Esophagus muscularis mucosa (tissue), 4 donors: ENCODE results near the gene AP1B1. TPM values are rescaled to one million over a fixed set of nuclear protein-coding genes. Genes with fewer than 3 reads are reported as not detected.
"Not testable (repeated sequence)": the region's sequence is repeated elsewhere in the genome, so short reads cannot be mapped to it uniquely, and the experiment has no call there.

Experiments
- DNase-seq: peaks from one replicate; pipeline ENCODE4 v3.0.0-alpha.2; 2017; ENCODE audit errors: extremely low spot score
- H3K27ac ChIP-seq, 4 donors: fragments of 200-600 bp; sonication (generic); replicated peaks in 1 of 4; 1 replicate in 3 of 4; 2 replicates in 1 of 4; pipeline ENCODE4 v1.5.1; 2016 to 2019; ENCODE audit warnings: mild to moderate bottlenecking in 1 of 4
- H3K27me3 ChIP-seq, 4 donors: fragments of 200-600 bp; sonication (generic); one replicate each; pipeline versions ENCODE4 v1.5.1 to v1.6.0; 2016 to 2019
- H3K36me3 ChIP-seq, 4 donors: fragments of 200-600 bp; sonication (generic); one replicate each; pipeline ENCODE4 v1.5.1; 2016 to 2019
- H3K4me1 ChIP-seq, 4 donors: fragments of 200-600 bp; sonication (generic); one replicate each; pipeline ENCODE4 v1.5.1; 2016 to 2019
- H3K4me3 ChIP-seq, 4 donors: fragments of 200-600 bp; sonication (generic); 1 replicate in 2 of 4; 2 replicates in 2 of 4; pipeline ENCODE4 v1.5.1; 2016 to 2019; ENCODE audit warnings: mild to moderate bottlenecking in 4 of 4, moderate library complexity in 1 of 4
- H3K9me3 ChIP-seq, 4 donors: fragments of 200-600 bp; sonication (generic); 1 replicate in 3 of 4; 2 replicates in 1 of 4; pipeline ENCODE4 v1.5.1; 2016 to 2019
- EP300 ChIP-seq: sonication (generic); formaldehyde crosslinking; IDR thresholded peaks from one replicate; pipeline ENCODE4 v1.6.1; 2017; ENCODE audit warnings: antibody characterized with exemption
- POLR2A ChIP-seq: fragments of 450-650 bp; IDR thresholded peaks from one replicate; pipeline ENCODE4 v1.6.1; 2017; ENCODE audit warnings: antibody characterized with exemption, moderate library complexity, mild to moderate bottlenecking, low read depth
- POLR2AphosphoS5 ChIP-seq, 2 donors: sonication (generic); formaldehyde crosslinking; IDR thresholded peaks; one replicate each; pipeline ENCODE4 v1.6.1; 2017; ENCODE audit warnings: antibody characterized with exemption in 2 of 2
- WGBS: methylation state at CpG from one replicate; pipeline ENCODE4 v1.1.5; 2018; 5-methylcytosine and 5-hydroxymethylcytosine counted together
- intact Hi-C: fragments of 100-400 bp; cut with DNase I; formaldehyde crosslinking; loops from one replicate; pipeline ENCODE4 v1.15.1; 2023
- total RNA-seq, 4 donors: library from RNA; depleted of rRNA; stranded (reverse); fragments of >200 nt; gene quantifications; one replicate each; pipeline versions ENCODE4 v1.1.0 to v1.2.1, GENCODE V29; 2016
- TF ChIP-seq, protein P1 (sequence below), 3 experiments: fragments of 200-600 bp in 2 of 3; fragments of 450-650 bp in 1 of 3; sonication (generic) in 2 of 3; IDR thresholded peaks; one replicate each; pipeline ENCODE4 v1.5.1; 2017 to 2019; ENCODE audit warnings: antibody characterized with exemption in 3 of 3, mild to moderate bottlenecking in 2 of 3, moderate library complexity in 1 of 3

Gene AP1B1
- total RNA-seq, 4 donors from 2014 or later = 55.6 to 72.2 (median 57.4) TPM

- H3K27me3 ChIP-seq = no peaks in the 10 kb centered on the region
- H3K36me3 ChIP-seq = no peaks in the 10 kb centered on the region
- 67% methylated on average over 6 of the region's 6 CpGs for WGBS
- peak; percentile 66 for DNase-seq
- no peak overlapping the region for H3K4me3 ChIP-seq
- H3K27ac ChIP-seq = no peak overlapping the region
- intact Hi-C loops = no loop called here
- H3K9me3 ChIP-seq = no peaks in the 10 kb centered on the region
- TF ChIP-seq POLR2A = no peak
- no peak for TF ChIP-seq POLR2AphosphoS5 (IDR thresholded peaks at IDR 0.05)
- TF ChIP-seq, protein P1, sequence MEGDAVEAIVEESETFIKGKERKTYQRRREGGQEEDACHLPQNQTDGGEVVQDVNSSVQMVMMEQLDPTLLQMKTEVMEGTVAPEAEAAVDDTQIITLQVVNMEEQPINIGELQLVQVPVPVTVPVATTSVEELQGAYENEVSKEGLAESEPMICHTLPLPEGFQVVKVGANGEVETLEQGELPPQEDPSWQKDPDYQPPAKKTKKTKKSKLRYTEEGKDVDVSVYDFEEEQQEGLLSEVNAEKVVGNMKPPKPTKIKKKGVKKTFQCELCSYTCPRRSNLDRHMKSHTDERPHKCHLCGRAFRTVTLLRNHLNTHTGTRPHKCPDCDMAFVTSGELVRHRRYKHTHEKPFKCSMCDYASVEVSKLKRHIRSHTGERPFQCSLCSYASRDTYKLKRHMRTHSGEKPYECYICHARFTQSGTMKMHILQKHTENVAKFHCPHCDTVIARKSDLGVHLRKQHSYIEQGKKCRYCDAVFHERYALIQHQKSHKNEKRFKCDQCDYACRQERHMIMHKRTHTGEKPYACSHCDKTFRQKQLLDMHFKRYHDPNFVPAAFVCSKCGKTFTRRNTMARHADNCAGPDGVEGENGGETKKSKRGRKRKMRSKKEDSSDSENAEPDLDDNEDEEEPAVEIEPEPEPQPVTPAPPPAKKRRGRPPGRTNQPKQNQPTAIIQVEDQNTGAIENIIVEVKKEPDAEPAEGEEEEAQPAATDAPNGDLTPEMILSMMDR (IDR thresholded peaks at IDR 0.05) = no peak
- no peak for TF ChIP-seq EP300
- H3K4me1 ChIP-seq = no peaks in the 10 kb centered on the region
Observed at GRCh38 chr22:29408940-29409339, 20.6 kb upstream of the AP1B1 start.

GRCh38 chr22:29401538-29401937 is 13.2 kb upstream of the AP1B1 start:
- intact Hi-C loops, H3K4me1 ChIP-seq, DNase-seq, H3K9me3 ChIP-seq, H3K4me3 ChIP-seq, H3K36me3 ChIP-seq, H3K27ac ChIP-seq, H3K27me3 ChIP-seq: not testable (repeated sequence)
- WGBS = 72% methylated on average over 6 of the region's 6 CpGs

DNA sequence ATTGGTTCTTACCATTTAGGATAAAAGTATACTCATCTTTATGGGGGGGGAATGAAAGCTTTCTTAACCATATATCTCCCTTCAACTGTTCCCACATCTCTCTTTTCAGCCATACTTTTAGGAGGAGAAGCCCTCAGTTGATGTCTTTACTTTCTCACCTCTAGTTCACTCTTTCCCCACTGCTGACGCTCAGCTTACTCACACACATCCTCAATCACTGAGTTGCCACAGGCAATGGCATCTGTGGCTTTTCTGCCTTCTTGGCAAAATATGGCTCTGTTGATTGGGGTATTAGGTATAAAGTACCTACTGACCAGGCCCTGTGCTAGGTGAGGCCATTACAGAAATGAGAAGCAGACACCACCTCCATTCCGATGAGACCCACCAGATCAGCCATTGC is 12.2 kb upstream of the AP1B1 start:
- Histone ChIP-seq H3K4me1 (peaks cover 0 to 5% (median 0%) of the 10 kb centered on the region in 4 donors), H3K9me3 (no peaks in the 10 kb centered on the region), H3K27me3 (peaks cover 0 to 4% (median 0%) of the 10 kb centered on the region in 4 donors), H3K4me3 (no peak overlapping the region), H3K27ac (no peak overlapping the region), H3K36me3 (no peaks in the 10 kb centered on the region)
- TF ChIP-seq POLR2A = no peak
- TF ChIP-seq, protein P1 (IDR thresholded peaks at IDR 0.05) = no peak
- no peak for TF ChIP-seq EP300
- no peak for TF ChIP-seq POLR2AphosphoS5 (IDR thresholded peaks at IDR 0.05)
- intact Hi-C loops = no loop called here
- WGBS = 94% methylated on average over 2 of the region's 2 CpGs
- no peak for DNase-seq

GRCh38 chr22:29397791-29398190 is 9.4 kb upstream of the AP1B1 start:
- intact Hi-C loops = loop anchor here (10.0 kb wide), 1 partner anchor 127 kb away; no protein-coding TSS in a partner anchor
- WGBS = no CpG with 5 or more reads among the region's 6 CpGs

DNA sequence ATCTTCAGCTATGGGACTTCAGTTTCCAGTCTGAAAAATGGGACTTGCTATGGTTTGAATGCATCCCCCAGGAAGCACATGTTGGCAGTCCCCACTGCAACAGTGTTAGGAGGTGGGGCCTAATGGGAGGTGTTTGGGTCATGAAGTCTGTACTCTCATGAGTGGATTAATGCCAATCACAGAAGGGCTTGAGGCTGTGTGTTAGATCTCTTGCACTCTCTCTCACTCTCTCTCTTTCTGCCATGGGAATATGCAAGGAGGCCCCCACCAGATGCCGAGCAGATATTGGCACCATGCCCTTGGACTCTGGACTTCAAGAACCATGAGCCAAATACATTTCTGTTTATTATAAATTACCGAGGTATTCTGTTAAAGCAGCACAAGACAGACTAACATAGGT is 7.8 kb upstream of the AP1B1 start:
- Histone ChIP-seq H3K4me3 (no peak overlapping the region), H3K27me3 (no peaks in the 10 kb centered on the region), H3K9me3 (no peaks in the 10 kb centered on the region), H3K4me1 (peaks cover 0 to 8% (median 6%) of the 10 kb centered on the region in 4 donors), H3K27ac (no peak overlapping the region), H3K36me3 (no peaks in the 10 kb centered on the region)
- TF ChIP-seq POLR2AphosphoS5 (IDR thresholded peaks at IDR 0.05) (no peak), EP300 (no peak), POLR2A (no peak)
- TF ChIP-seq, protein P1 (IDR thresholded peaks at IDR 0.05) = no peak
- intact Hi-C loops = loop anchor here (10.0 kb wide), 1 partner anchor 129 kb away; no protein-coding TSS in a partner anchor
- WGBS = 22% methylated on average over 2 of the region's 2 CpGs
- DNase-seq = no peak

More at GRCh38 chr22:29397791-29398190, 9.4 kb upstream of the AP1B1 start:
- Histone ChIP-seq H3K27ac (no peak overlapping the region), H3K9me3 (no peaks in the 10 kb centered on the region), H3K4me1 (peaks cover 0 to 8% (median 6%) of the 10 kb centered on the region in 4 donors), H3K4me3 (no peak overlapping the region), H3K36me3 (no peaks in the 10 kb centered on the region), H3K27me3 (peaks cover 0 to 4% (median 0%) of the 10 kb centered on the region in 4 donors)
- TF ChIP-seq EP300 = no peak
- TF ChIP-seq POLR2AphosphoS5 (IDR thresholded peaks at IDR 0.05) = no peak
- TF ChIP-seq, protein P1 (IDR thresholded peaks at IDR 0.05) = no peak
- TF ChIP-seq POLR2A = no peak
- DNase-seq = no peak
